ENCODE measurements around the gene CCDC89. TPM values are rescaled to one million over a fixed set of nuclear protein-coding genes. Genes with fewer than 3 reads are reported as not detected.
A peak's percentile ranks its signal among the peaks of the same experiment; 100 is the strongest.
"Not testable (repeated sequence)": the region's sequence is repeated elsewhere in the genome, so short reads cannot be mapped to it uniquely, and the experiment has no call there.

CCDC89 gene
- total and polyA plus RNA-seq, 11 donors: 0.11 to 1.5 (median 0.58) TPM; not detected in 1

DNA sequence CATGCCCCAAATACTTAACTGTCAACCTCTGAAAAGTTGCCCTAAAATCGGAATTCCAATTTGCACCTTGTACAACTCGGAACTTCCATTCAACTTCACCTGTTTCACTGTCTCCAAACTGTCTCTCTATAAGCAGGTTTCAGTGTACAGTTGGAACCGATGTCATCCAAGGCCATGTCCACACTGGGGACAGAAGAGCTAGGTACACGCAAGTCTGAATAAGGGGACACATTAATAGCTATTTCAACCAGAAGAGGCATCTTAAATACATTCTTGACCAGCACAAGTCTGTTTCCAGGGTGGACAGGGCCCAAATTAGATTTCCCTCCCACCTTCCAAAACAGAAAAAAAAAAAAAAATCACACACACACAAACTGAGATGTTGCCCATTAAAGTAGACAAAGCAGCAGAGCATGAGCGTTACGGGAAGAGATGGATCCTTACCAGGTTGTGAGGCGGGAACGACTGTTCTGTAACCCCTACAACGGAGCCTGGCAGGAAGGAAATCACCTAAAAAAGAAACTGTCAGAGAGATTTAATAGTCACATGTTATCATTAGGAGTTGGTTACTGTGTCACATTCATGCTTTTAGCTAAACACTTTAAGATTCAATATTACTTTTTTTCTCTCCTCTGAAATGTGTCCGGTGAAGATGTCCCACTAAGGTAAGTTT, 22.8 kb downstream of the CCDC89 start:
- DNase-seq (no peak), ATAC-seq (no peak)
- H3K27ac ChIP-seq: peak overlapping the region in 11 of 12 donors; percentile 93 to 99 (median 97)
- no peak for TF ChIP-seq POLR2A (IDR thresholded peaks at IDR 0.05)
- TF ChIP-seq, protein P1, sequence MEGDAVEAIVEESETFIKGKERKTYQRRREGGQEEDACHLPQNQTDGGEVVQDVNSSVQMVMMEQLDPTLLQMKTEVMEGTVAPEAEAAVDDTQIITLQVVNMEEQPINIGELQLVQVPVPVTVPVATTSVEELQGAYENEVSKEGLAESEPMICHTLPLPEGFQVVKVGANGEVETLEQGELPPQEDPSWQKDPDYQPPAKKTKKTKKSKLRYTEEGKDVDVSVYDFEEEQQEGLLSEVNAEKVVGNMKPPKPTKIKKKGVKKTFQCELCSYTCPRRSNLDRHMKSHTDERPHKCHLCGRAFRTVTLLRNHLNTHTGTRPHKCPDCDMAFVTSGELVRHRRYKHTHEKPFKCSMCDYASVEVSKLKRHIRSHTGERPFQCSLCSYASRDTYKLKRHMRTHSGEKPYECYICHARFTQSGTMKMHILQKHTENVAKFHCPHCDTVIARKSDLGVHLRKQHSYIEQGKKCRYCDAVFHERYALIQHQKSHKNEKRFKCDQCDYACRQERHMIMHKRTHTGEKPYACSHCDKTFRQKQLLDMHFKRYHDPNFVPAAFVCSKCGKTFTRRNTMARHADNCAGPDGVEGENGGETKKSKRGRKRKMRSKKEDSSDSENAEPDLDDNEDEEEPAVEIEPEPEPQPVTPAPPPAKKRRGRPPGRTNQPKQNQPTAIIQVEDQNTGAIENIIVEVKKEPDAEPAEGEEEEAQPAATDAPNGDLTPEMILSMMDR (IDR thresholded peaks at IDR 0.05): no peak
- H3K36me3 ChIP-seq: peaks cover 0 to 51% (median 38%) of the 10 kb centered on the region in 9 donors
- no peaks in the 10 kb centered on the region for H3K27me3 ChIP-seq
- intact Hi-C loops (cut with DNase I): loop anchor here in 8 of 10 donors (2.0 to 10.0 kb wide), 3 partner anchors 14 to 68 kb away; partner anchors contain the start of genes DLG2 (in 6 of the 8) and TMEM126B (in 6 of the 8)
- H3K4me1 ChIP-seq: peaks cover 0 to 58% (median 51%) of the 10 kb centered on the region in 12 donors
- 3 to 5% (median 4%) methylated on average over 10 of the region's 10 CpGs for WGBS, 4 donors
- no peaks in the 10 kb centered on the region for H3K9me3 ChIP-seq
- H3K4me3 ChIP-seq: peak overlapping the region; percentile 71 to 94 (median 88)

DNA sequence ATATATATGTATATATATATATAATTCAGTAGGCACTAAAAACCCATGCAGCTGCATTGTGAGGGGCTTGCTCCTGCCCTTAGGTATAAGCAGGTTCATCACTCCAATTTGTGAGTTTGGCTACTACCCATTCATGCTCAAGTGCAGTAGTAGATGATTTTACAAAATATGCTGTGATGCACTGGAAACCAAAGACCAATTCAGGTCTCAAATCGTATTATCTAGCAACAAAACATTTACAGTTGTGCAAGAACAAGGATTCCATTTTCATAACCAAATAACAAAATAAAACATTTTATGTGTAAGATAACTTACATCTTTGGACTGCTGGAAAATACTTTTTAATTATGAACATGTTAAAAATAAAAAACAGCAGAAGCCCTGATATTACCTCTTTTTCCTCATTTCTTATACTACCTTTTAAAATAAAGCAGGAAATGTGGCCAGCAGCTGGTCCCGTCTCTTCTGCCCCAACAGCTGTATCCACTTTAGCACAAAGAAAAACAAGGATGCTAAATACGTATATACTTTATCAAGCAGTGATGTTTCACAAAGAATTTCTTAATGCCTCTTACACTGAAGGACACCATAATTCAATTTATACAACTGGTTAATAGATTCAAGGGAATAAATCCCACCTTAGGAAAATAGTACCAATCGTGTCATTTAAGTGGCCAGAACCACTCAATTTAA, 23.9 kb downstream of the CCDC89 start:
- peak overlapping the region in 1 of 12 donors; percentile 96 for H3K27ac ChIP-seq

DNA sequence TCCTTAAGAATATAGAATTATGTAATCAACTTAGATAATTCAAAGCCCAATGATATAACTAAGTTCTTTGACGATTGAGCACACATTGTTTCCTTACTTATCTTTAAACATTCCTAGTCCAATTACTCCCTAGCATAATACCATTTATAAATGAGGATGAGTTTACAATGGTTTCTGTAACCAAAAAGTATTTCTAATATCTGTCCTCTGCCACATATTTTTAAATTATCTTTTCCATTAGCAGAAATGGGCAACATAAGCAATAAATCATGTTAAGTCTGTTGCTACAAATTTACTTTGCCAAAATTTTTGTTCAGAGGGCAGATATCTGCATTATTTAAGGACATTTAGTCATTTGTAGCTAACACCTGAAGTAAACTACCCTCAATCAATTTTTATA, 27.8 kb downstream of the CCDC89 start:
- Histone ChIP-seq H3K27ac (no peak overlapping the region), H3K36me3 (peaks cover 0 to 98% (median 85%) of the 10 kb centered on the region in 9 donors), H3K4me1 (peaks cover 0 to 61% (median 56%) of the 10 kb centered on the region in 12 donors), H3K9me3 (no peaks in the 10 kb centered on the region), H3K4me3 (no peak overlapping the region), H3K27me3 (no peaks in the 10 kb centered on the region)
- DNase-seq (no peak), ATAC-seq (no peak)
- intact Hi-C loops (cut with DNase I): no loop called here
- no peak for TF ChIP-seq POLR2A (IDR thresholded peaks at IDR 0.05)
- TF ChIP-seq, protein P1 (IDR thresholded peaks at IDR 0.05): no peak
- 20 to 29% (median 24%) methylated on average over 1 of the region's 1 CpG for WGBS, 4 donors

More for the DNA sequence above, 23.9 kb downstream of the CCDC89 start:
- intact Hi-C loops (cut with DNase I): loop anchor here in 8 of 10 donors (2.0 to 10.0 kb wide), 3 partner anchors 13 to 67 kb away; partner anchors contain the start of genes DLG2 (in 6 of the 8) and TMEM126B (in 6 of the 8)
- Histone ChIP-seq H3K36me3 (peaks cover 0 to 62% (median 47%) of the 10 kb centered on the region in 9 donors), H3K4me3 (peak overlapping the region; percentile 71 to 94 (median 88)), H3K4me1 (peaks cover 0 to 66% (median 59%) of the 10 kb centered on the region in 12 donors), H3K9me3 (no peaks in the 10 kb centered on the region), H3K27me3 (no peaks in the 10 kb centered on the region)
- DNase-seq (no peak), ATAC-seq (no peak)
- 5 to 10% (median 8%) methylated on average over 4 of the region's 4 CpGs for whole genome bisulfite sequencing, 4 donors
- TF ChIP-seq, protein P1 (IDR thresholded peaks at IDR 0.05): no peak
- no peak for TF ChIP-seq POLR2A (IDR thresholded peaks at IDR 0.05)

DNA sequence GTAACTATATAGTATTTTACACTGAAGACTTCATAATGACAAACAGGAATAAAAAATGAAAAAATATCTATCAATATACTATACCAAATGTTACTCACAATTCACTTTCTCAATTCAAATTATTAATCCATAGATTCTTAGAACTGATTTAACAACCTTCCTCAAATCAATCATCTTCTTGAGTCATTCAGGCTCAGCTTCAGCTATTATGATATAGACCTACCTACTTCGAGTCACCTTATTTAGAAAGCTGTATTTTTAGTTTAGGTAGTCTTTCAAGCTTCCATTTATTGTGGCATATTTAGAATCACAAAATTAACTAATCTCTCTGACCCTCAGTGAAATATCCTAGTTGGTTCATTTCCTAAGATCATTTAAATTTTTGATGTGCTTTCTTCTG, 29.2 kb downstream of the CCDC89 start:
- no peak for DNase-seq
- no peak for ATAC-seq
- 81 to 88% (median 86%) methylated on average over 1 of the region's 1 CpG for WGBS, 4 donors
- Histone ChIP-seq H3K27me3 (no peaks in the 10 kb centered on the region), H3K4me3 (no peak overlapping the region), H3K4me1 (peaks cover 0 to 51% (median 43%) of the 10 kb centered on the region in 12 donors), H3K9me3 (no peaks in the 10 kb centered on the region), H3K36me3 (peaks cover 0 to 96% (median 75%) of the 10 kb centered on the region in 9 donors), H3K27ac (no peak overlapping the region)
- TF ChIP-seq, protein P1 (IDR thresholded peaks at IDR 0.05): no peak
- TF ChIP-seq POLR2A (IDR thresholded peaks at IDR 0.05): no peak
- intact Hi-C loops (cut with DNase I): no loop called here

DNA sequence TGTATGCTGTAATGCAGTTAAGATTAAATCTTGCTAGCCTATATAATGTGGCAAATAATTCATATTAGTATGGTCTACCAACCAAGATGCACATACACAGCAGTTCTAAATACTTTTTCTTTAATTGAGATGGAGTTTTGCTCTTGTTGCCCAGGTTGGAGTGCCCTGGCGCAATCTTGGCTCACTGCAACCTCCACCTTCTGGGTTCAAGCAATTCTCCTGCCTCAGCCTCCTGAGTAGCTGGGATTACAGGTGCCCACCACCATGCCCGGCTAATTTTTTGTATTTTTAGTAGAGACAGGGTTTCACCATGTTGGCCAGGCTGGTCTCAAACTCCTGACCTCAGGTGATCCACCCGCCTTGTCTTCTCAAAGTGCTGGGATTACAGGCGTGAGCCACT, 31.7 kb downstream of the CCDC89 start:
- H3K4me3 ChIP-seq; DNase-seq; H3K27me3 ChIP-seq; intact Hi-C loops (cut with DNase I); ATAC-seq; H3K27ac ChIP-seq; H3K9me3 ChIP-seq: not testable (repeated sequence)
- Histone ChIP-seq H3K36me3 (peaks cover 0 to 86% (median 63%) of the 10 kb centered on the region in 9 donors), H3K4me1 (peaks cover 0 to 31% (median 21%) of the 10 kb centered on the region in 12 donors)
- 95 to 99% (median 99%) methylated on average over 3 to 4 of the region's 4 CpGs for WGBS, 4 donors

Data from heart left ventricle (tissue), 16 donors.